BE2C (cell line): Measurements from ENCODE around the gene ATP1A4.

Experiments
- DNase-seq: peaks from one replicate; pipeline ENCODE4 v3.0.0-alpha.2; 2020
- H3K27me3 ChIP-seq: fragments of 250-450 bp; sonication (Bioruptor Pico); 2 replicates; pipeline ENCODE4 v1.5.1; 2020; ENCODE audit warnings: mild to moderate bottlenecking
- H3K36me3 ChIP-seq: fragments of 250-450 bp; sonication (Bioruptor Pico); 2 replicates; pipeline ENCODE4 v1.5.1; 2020; ENCODE audit warnings: mild to moderate bottlenecking
- H3K4me1 ChIP-seq: fragments of 250-450 bp; sonication (Bioruptor Pico); 2 replicates; pipeline ENCODE4 v1.5.1; 2020
- H3K4me3 ChIP-seq: 2 replicates; pipeline ENCODE4 v1.5.1; 2011; ENCODE audit warnings: low read depth, low read length
- H3K9me3 ChIP-seq: fragments of 250-450 bp; sonication (Bioruptor Pico); 2 replicates; pipeline ENCODE4 v1.5.1; 2020
- CTCF ChIP-seq: IDR thresholded peaks from 2 replicates; pipeline ENCODE4 v1.5.1; 2012; ENCODE audit warnings: mild to moderate bottlenecking, low read depth, low read length

The ATP1A4 gene

GRCh38 chr1:160114085-160114484 is 37.3 kb upstream of the ATP1A4 start:
- no peaks in the 10 kb centered on the region for H3K27me3 ChIP-seq

GRCh38 chr1:160115545-160116282 is 35.7 kb upstream of the ATP1A4 start, which contains the start of gene ATP1A2:
Gene ATP1A2 (plus strand): TSS chr1:160115759. CDS start chr1:160115862, 103 bp downstream.
- Histone ChIP-seq H3K4me1 (no peaks in the 10 kb centered on the region), H3K4me3 (no peak within 1 kb of the TSS), H3K9me3 (no peaks in the 10 kb centered on the region), H3K36me3 (no peaks in the 10 kb centered on the region), H3K27me3 (no peaks in the 10 kb centered on the region)
- DNase-seq = no peak
- TF ChIP-seq CTCF = no peak

More at GRCh38 chr1:160114085-160114484, 37.3 kb upstream of the ATP1A4 start:
- no peaks in the 10 kb centered on the region for H3K36me3 ChIP-seq
- H3K4me3 ChIP-seq = no peak overlapping the region
- DNase-seq = no peak
- no peaks in the 10 kb centered on the region for H3K4me1 ChIP-seq
- TF ChIP-seq CTCF = no peak
- no peaks in the 10 kb centered on the region for H3K9me3 ChIP-seq

GRCh38 chr1:160116283-160117147 is 34.9 kb upstream of the ATP1A4 start:
- H3K4me1 ChIP-seq = no peaks in the 10 kb centered on the region
- H3K9me3 ChIP-seq = no peaks in the 10 kb centered on the region
- H3K27me3 ChIP-seq = no peaks in the 10 kb centered on the region
- no peaks in the 10 kb centered on the region for H3K36me3 ChIP-seq
- TF ChIP-seq CTCF = no peak
- H3K4me3 ChIP-seq = no peak overlapping the region
- DNase-seq = no peak

- Histone ChIP-seq H3K36me3 (no peaks in the 10 kb centered on the region), H3K4me1 (no peaks in the 10 kb centered on the region), H3K9me3 (no peaks in the 10 kb centered on the region), H3K4me3 (no peak overlapping the region), H3K27me3 (no peaks in the 10 kb centered on the region)
- no peak for TF ChIP-seq CTCF
- no peak for DNase-seq
These were observed 34.1 kb upstream of the ATP1A4 start for GRCh38 chr1:160117300-160117699.

- Histone ChIP-seq H3K27me3 (no peaks in the 10 kb centered on the region), H3K36me3 (no peaks in the 10 kb centered on the region), H3K9me3 (no peaks in the 10 kb centered on the region), H3K4me3 (no peak overlapping the region), H3K4me1 (no peaks in the 10 kb centered on the region)
- no peak for DNase-seq
- no peak for TF ChIP-seq CTCF
These were observed 33.7 kb upstream of the ATP1A4 start for GRCh38 chr1:160117709-160118183.
